Kidney glomerular epithelial cell (primary cell): ENCODE data around the gene RGR.

ENCODE experiments used
- DNase-seq: peaks from one replicate; lab custom pipeline; 2025; lab: John Stamatoyannopoulos, UW

The RGR gene

DNA sequence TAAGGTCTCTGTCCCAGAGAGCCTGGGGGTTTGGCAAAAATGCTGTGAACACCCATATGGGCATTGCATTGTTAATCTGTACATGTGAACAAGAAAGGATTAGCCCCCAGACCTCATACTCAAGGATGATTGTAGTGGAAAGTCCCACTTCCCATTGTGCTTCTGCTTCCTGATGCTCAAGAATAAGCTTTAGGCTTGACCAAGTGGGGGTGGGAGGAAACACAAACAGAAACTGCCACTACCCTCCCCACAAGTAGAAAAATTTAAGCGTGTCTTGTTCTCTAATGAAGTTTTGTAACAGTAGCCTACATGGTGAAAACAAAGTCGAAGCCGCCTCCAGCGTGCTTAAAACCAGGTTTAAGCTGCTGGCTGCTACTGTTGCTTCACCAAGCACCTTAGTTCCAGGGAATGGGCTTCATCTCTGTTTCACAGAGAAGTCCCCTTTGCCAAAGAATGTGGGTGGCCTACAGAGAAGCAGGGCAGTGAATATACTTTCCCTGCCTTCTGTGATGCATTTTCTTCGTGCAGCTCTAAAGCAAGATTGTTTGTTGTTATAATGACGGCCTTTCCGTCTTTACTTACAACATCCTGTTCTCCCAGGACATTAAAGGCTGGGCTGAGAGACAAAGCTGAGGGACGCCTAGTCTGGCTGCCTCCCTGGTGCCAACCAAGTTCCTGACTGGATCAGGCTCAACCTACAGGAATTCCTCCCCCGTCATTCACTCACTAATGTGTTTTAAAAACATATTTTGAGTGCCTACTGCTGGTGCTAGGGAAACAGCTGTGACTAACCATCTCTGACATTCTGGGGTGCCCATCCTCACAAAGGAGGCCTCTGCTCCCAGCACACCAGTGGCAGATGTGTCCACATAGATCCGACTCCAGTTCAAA, 51.5 kb downstream of the RGR start:
- peak; percentile 34 for DNase-seq

DNA sequence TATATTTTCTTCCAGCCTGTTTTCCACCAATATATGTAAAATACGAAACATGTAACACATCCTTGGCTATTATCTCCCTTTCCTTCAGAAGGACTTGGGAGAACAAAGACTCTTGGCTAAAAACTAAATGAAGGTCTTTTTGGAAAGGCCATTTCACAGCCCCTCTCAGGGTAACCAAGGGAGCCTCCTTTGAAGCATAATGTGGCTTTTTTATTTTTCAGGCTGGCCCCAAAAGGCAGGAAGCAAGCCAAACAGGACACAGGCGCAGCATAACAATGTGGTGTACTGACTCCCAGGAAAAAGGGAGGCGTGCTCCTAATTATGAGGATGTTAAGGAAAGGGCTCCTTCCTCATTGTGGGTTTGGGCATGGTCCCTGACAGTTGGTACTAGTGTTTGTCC, 53.2 kb downstream of the RGR start:
- no peak for DNase-seq

DNA sequence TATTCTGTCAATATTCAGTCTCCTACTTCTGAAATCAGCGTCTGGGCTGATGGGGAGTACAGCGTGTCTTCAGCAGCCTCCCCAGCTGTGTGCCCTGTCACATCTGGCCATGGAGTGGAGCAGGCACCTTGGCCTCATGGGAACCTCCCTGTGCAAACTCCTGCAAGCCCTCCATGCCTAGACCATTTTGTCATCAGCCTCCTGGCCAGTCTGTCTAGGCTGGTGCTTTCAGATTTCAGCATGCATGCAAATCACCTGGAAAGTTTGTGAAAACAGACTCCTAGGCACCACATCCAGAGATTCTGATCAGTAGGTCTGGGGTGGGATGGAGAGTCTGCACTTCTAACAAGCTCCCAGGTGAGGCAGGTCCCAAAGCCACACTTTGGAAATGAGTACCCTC, 57.4 kb downstream of the RGR start:
- no peak for DNase-seq

DNA sequence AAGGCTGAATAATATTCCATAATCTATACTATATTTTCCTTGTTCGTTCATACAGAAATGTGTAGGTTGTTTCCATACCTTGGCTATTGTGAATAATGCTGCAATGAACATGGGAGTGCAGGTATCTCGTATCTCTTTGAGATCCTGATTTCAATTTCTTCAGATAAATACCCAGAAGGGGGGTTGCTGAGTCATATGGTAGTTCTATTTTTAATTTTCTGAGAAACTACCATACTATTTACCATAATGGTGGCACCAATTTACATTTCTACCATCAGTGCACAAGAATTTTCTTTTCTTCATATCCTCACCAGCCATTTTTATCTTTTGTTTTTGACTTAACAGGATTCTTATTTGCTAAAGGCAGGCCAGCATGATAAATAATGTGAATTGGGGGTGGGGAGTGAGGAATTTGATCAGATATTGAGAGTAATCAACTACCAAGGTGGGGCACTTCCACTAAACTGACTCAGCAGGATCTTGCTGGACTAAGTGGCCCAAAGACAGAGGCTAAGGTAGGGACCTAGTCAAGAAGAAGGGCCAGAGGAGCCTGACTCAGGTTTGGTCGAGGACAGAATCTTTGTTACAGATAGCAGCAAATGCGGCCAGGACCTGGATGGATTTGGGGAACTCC, 62.0 kb downstream of the RGR start:
- DNase-seq: no peak

DNA sequence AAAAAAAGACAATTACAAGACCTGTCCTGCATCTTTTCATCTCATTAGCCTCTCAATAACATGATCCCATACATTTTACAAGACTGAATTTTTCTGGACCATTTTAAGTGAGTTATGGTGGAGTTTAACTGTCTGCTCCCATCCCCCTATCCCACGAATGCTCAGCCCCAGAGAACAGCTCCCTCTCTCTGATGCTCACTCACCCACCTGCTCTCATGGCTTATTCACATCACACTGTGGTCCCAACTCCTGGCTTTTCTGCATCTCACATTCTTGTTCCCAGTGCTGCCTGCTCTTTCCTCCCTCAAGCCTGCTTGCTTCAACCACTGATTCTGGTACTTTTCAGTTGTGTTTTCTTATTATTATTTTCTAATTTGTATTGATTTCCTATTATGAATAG, 63.2 kb downstream of the RGR start:
- no peak for DNase-seq

DNA sequence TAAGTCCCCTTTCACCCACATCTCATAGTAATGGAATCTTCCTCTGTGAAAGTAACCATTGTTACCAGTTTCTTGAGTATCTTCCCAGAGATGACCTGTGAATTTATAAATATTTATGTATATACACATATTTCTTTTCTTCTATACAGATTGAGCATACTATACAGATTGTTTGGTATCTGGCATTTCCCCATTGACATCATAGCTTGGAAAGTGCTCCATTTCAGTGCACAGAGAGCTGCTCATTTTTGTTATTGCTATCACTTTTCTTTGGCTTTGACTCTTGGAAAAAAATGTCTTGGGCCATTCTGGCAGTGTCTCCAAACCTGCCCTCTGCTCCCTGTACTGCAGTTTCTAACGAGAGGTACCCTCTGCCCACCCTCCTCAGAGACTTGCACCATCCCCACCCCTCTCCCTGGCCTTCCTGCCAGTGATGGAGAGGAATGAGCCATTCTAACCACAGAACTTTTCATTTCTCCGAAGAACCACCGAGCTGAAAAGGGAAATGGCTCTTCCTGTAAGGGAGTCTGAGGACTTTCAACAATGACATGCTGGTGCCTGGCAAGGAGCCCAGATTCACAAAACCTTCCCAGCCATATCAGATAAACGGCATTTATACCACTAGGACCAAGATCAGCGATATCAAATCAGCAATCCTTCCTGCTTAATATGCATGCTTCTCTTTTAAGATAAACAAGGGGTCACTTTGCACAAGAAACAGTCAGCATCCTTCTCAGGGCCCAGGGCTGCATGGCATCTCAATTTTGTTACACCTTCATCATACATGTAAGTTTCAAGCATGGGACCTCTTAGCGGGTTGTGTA, 63.8 kb downstream of the RGR start:
- DNase-seq: peak; percentile 51
